ENCODE results near the gene GNAI1.

- TF ChIP-seq CTCF (conservative IDR thresholded peaks at IDR 0.05 in 1 of 2, IDR thresholded peaks at IDR 0.05 in 1 of 2; ENCODE audit: extremely low read depth in 1 of 2, insufficient read depth in 1 of 2, low read depth in 1 of 2, low read length in 2 of 2) (no peak), EZH2 (IDR thresholded peaks at IDR 0.05; ENCODE audit: borderline replicate concordance, low read length) (no peak)
Measured at GRCh38 chr7:80232979-80233724, 98.5 kb downstream of the GNAI1 start.

Measured in mammary epithelial cell (primary cell).